Liver (tissue), 3 donors: ENCODE results near the gene TLL2.

Experiments used
- EGR1 ChIP-seq, 2 donors: IDR thresholded peaks; 2 replicates each; pipeline ENCODE4 v1.6.1; 2016 to 2018; ENCODE audit warnings: antibody characterized with exemption in 2 of 2, low read depth in 2 of 2
- GABPA ChIP-seq, 2 donors: IDR thresholded peaks in 1 of 2; conservative IDR thresholded peaks in 1 of 2; 2 replicates each; pipeline ENCODE4 v1.6.1; 2016; ENCODE audit warnings: antibody characterized with exemption in 2 of 2, mild to moderate bottlenecking in 1 of 2, moderate library complexity in 1 of 2
- JUND ChIP-seq, 2 donors: IDR thresholded peaks; 2 replicates each; pipeline ENCODE4 v1.6.1; 2016; ENCODE audit warnings: antibody characterized with exemption in 2 of 2
- RAD21 ChIP-seq, 2 donors: IDR thresholded peaks; 2 replicates each; pipeline ENCODE4 v1.6.1; 2016; ENCODE audit warnings: antibody characterized with exemption in 2 of 2, mild to moderate bottlenecking in 2 of 2
- RXRA ChIP-seq, 2 donors: IDR thresholded peaks; 2 replicates each; pipeline ENCODE4 v1.6.1; 2017 to 2018; ENCODE audit warnings: antibody characterized with exemption in 2 of 2, mild to moderate bottlenecking in 1 of 2
- SP1 ChIP-seq: IDR thresholded peaks from 2 replicates; pipeline ENCODE4 v1.6.1; 2018; ENCODE audit warnings: antibody characterized with exemption, mild to moderate bottlenecking
- TAF1 ChIP-seq: conservative IDR thresholded peaks from 2 replicates; pipeline ENCODE4 v1.6.1; 2016; ENCODE audit warnings: antibody characterized with exemption, mild to moderate bottlenecking
- YY1 ChIP-seq: IDR thresholded peaks from 2 replicates; pipeline ENCODE4 v1.6.1; 2016; ENCODE audit warnings: antibody characterized with exemption, mild to moderate bottlenecking
- TF ChIP-seq, protein P1 (sequence below): fragments of 150-350 bp; IDR thresholded peaks from 2 replicates; pipeline ENCODE4 v1.5.1; 2017; ENCODE audit warnings: improper control_type of control experiment, low read depth, low read length; ENCODE audit not compliant: missing input control
- TF ChIP-seq, protein P2 (sequence below): IDR thresholded peaks from 2 replicates; pipeline ENCODE4 v1.6.1; 2016; ENCODE audit warnings: antibody characterized with exemption
- TF ChIP-seq, protein P3 (sequence below): IDR thresholded peaks from 2 replicates; pipeline ENCODE4 v1.6.1; 2016; ENCODE audit warnings: antibody characterized with exemption, mild to moderate bottlenecking
- donor health status: healthy.
- donor health status: healthy.

DNA sequence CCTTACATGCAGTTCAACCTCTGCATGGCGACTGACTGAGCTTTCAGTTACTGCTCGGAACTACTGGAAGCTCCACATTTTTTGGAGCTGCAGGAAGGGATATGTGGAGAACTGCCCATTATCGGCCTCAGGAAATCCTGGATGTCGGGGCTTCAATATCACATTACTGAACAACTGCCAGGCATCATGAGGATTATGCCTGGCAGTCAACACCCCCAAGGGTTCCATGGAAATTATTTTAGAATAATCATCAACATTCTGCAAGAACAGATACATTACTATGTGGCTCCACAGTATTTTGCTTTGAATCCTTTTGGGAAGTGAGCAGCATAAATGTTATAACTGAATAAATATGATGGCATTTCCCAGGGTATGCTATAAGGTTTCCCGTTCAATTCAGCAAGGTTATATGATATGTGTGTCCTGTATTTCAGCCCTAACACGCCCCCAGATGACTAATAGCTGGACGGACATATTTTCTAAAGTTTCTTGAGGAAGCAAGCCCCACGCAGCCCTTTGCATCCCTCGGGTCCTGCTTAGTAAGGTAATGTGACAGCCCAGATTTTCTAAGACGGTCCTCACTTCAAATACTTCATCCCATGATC, 101.9 kb downstream of the TLL2 start:
- TF ChIP-seq, protein P1, sequence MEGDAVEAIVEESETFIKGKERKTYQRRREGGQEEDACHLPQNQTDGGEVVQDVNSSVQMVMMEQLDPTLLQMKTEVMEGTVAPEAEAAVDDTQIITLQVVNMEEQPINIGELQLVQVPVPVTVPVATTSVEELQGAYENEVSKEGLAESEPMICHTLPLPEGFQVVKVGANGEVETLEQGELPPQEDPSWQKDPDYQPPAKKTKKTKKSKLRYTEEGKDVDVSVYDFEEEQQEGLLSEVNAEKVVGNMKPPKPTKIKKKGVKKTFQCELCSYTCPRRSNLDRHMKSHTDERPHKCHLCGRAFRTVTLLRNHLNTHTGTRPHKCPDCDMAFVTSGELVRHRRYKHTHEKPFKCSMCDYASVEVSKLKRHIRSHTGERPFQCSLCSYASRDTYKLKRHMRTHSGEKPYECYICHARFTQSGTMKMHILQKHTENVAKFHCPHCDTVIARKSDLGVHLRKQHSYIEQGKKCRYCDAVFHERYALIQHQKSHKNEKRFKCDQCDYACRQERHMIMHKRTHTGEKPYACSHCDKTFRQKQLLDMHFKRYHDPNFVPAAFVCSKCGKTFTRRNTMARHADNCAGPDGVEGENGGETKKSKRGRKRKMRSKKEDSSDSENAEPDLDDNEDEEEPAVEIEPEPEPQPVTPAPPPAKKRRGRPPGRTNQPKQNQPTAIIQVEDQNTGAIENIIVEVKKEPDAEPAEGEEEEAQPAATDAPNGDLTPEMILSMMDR = no peak
- TF ChIP-seq JUND (IDR thresholded peaks at IDR 0.05) (no peak), RAD21 (IDR thresholded peaks at IDR 0.05) (no peak), SP1 (no peak), GABPA (IDR thresholded peaks at IDR 0.05 in 1 of 2, conservative IDR thresholded peaks at IDR 0.05 in 1 of 2) (no peak), EGR1 (IDR thresholded peaks at IDR 0.05; ENCODE audit: low read depth in 2 of 2) (no peak), TAF1 (no peak), RXRA (IDR thresholded peaks at IDR 0.05) (no peak), YY1 (no peak)
- TF ChIP-seq, protein P2, sequence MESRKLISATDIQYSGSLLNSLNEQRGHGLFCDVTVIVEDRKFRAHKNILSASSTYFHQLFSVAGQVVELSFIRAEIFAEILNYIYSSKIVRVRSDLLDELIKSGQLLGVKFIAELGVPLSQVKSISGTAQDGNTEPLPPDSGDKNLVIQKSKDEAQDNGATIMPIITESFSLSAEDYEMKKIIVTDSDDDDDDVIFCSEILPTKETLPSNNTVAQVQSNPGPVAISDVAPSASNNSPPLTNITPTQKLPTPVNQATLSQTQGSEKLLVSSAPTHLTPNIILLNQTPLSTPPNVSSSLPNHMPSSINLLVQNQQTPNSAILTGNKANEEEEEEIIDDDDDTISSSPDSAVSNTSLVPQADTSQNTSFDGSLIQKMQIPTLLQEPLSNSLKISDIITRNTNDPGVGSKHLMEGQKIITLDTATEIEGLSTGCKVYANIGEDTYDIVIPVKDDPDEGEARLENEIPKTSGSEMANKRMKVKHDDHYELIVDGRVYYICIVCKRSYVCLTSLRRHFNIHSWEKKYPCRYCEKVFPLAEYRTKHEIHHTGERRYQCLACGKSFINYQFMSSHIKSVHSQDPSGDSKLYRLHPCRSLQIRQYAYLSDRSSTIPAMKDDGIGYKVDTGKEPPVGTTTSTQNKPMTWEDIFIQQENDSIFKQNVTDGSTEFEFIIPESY = no peak
- TF ChIP-seq, protein P3, sequence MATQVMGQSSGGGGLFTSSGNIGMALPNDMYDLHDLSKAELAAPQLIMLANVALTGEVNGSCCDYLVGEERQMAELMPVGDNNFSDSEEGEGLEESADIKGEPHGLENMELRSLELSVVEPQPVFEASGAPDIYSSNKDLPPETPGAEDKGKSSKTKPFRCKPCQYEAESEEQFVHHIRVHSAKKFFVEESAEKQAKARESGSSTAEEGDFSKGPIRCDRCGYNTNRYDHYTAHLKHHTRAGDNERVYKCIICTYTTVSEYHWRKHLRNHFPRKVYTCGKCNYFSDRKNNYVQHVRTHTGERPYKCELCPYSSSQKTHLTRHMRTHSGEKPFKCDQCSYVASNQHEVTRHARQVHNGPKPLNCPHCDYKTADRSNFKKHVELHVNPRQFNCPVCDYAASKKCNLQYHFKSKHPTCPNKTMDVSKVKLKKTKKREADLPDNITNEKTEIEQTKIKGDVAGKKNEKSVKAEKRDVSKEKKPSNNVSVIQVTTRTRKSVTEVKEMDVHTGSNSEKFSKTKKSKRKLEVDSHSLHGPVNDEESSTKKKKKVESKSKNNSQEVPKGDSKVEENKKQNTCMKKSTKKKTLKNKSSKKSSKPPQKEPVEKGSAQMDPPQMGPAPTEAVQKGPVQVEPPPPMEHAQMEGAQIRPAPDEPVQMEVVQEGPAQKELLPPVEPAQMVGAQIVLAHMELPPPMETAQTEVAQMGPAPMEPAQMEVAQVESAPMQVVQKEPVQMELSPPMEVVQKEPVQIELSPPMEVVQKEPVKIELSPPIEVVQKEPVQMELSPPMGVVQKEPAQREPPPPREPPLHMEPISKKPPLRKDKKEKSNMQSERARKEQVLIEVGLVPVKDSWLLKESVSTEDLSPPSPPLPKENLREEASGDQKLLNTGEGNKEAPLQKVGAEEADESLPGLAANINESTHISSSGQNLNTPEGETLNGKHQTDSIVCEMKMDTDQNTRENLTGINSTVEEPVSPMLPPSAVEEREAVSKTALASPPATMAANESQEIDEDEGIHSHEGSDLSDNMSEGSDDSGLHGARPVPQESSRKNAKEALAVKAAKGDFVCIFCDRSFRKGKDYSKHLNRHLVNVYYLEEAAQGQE = no peak
